WTC11 (cell line): ENCODE results near the gene KLHL26. TPM values are rescaled to one million over a fixed set of nuclear protein-coding genes. Genes with fewer than 3 reads are reported as not detected.
A peak's percentile ranks its signal among the peaks of the same experiment; 100 is the strongest.

Experiments used
- ATAC-seq: fragments of 200-7000 bp; cut with Tn5 transposase; 2 replicates; pipeline ENCODE4 v1.10.0; 2021; ENCODE audit warnings: mild to moderate bottlenecking, moderate library complexity
- CTCF ChIA-PET: fragments of 300-600 bp; sonication (Branson Sonifier 250); formaldehyde crosslinking; loops from one replicate; lab custom pipeline; 2021; ENCODE audit warnings: antibody characterized with exemption; lab: Charles Lee
- POLR2A ChIA-PET: fragments of 350-600 bp; sonication (Branson Sonifier 250); formaldehyde crosslinking; loops from one replicate; lab custom pipeline; 2021; ENCODE audit warnings: antibody characterized with exemption; lab: Charles Lee
- DNase-seq: peaks from one replicate; pipeline ENCODE4 v3.0.0; 2021; ENCODE audit warnings: low spot score
- H3K27ac Mint-ChIP-seq: 2 replicates; pipeline ENCODE4 v1.8.0; 2021; ENCODE audit warnings: mixed read lengths
- H3K27me3 Mint-ChIP-seq: 2 replicates; pipeline ENCODE4 v1.8.0; 2021; ENCODE audit warnings: low read depth, mild to moderate bottlenecking, moderate library complexity, mixed read lengths
- H3K36me3 Mint-ChIP-seq: 2 replicates; pipeline ENCODE4 v1.8.0; 2021; ENCODE audit warnings: mixed read lengths
- H3K4me1 Mint-ChIP-seq: 2 replicates; pipeline ENCODE4 v1.8.0; 2022; ENCODE audit warnings: mixed read lengths
- H3K4me3 Mint-ChIP-seq: 2 replicates; pipeline ENCODE4 v1.8.0; 2021; ENCODE audit warnings: mild to moderate bottlenecking, moderate library complexity, mixed read lengths
- H3K9me3 Mint-ChIP-seq: 2 replicates; pipeline ENCODE4 v1.8.0; 2021; ENCODE audit warnings: mixed read lengths
- ATF2 ChIP-seq: sonication (generic); formaldehyde crosslinking; IDR thresholded peaks from 2 replicates; pipeline ENCODE4 v1.8.1; 2022; ENCODE audit warnings: low read depth, missing genetic modification reagents, borderline replicate concordance
- GABPB1 ChIP-seq: sonication (generic); formaldehyde crosslinking; IDR thresholded peaks from 2 replicates; pipeline ENCODE4 v1.8.1; 2023; ENCODE audit warnings: mild to moderate bottlenecking, missing genetic modification reagents
- GTF2I ChIP-seq: fragments of 250-450 bp; sonication (Bioruptor Pico); conservative IDR thresholded peaks from 2 replicates; pipeline ENCODE4 v1.4.0; 2021; ENCODE audit warnings: mild to moderate bottlenecking
- IRF1 ChIP-seq: sonication (generic); formaldehyde crosslinking; IDR thresholded peaks from 2 replicates; pipeline ENCODE4 v1.8.0; 2023; ENCODE audit warnings: missing genetic modification reagents
- NFATC4 ChIP-seq: fragments of 250-450 bp; sonication (Bioruptor Pico); IDR thresholded peaks from 2 replicates; pipeline ENCODE4 v1.9.0; 2021; ENCODE audit warnings: mild to moderate bottlenecking
- NFE2L1 ChIP-seq: sonication (generic); formaldehyde crosslinking; IDR thresholded peaks from 2 replicates; pipeline ENCODE4 v1.8.1; 2023; ENCODE audit warnings: missing genetic modification reagents
- PRRX2 ChIP-seq: fragments of 250-450 bp; sonication (Bioruptor Pico); IDR thresholded peaks from 2 replicates; pipeline ENCODE4 v1.8.0; 2021; ENCODE audit warnings: mild to moderate bottlenecking
- RELA ChIP-seq: sonication (generic); formaldehyde crosslinking; IDR thresholded peaks from 2 replicates; pipeline ENCODE4 v1.8.1; 2022; ENCODE audit warnings: missing genetic modification reagents, mild to moderate bottlenecking, borderline replicate concordance
- SMAD3 ChIP-seq: sonication (generic); formaldehyde crosslinking; IDR thresholded peaks from 2 replicates; pipeline ENCODE4 v1.8.0; 2022; ENCODE audit warnings: missing genetic modification reagents, mild to moderate bottlenecking, borderline replicate concordance
- SP1 ChIP-seq: sonication (generic); formaldehyde crosslinking; conservative IDR thresholded peaks from 2 replicates; pipeline ENCODE4 v1.8.1; 2022; ENCODE audit warnings: missing genetic modification reagents
- ZNF423 ChIP-seq: fragments of 250-450 bp; sonication (Bioruptor Pico); IDR thresholded peaks from 2 replicates; pipeline ENCODE4 v2.1.2; 2022; ENCODE audit warnings: mild to moderate bottlenecking, moderate library complexity
- ZNF512 ChIP-seq: sonication (generic); formaldehyde crosslinking; IDR thresholded peaks from 2 replicates; pipeline ENCODE4 v1.8.1; 2022; ENCODE audit warnings: missing genetic modification reagents, borderline replicate concordance
- total RNA-seq: library from RNA; stranded (reverse); gene quantifications from 3 replicates; pipeline ENCODE4 v1.2.3, GENCODE V29; 2021

Gene KLHL26
- total RNA-seq, 1 experiment from 2014 or later: 13.1 TPM

- Mint-ChIP-seq H3K36me3 (0 out of 2 replicates have a peak, but pooled peaks cover 3% of the 10 kb centered on the region), H3K9me3 (no peaks in the 10 kb centered on the region), H3K27ac (no peak overlapping the region), H3K4me1 (peaks cover 48% of the 10 kb centered on the region), H3K27me3 (peaks cover 16% of the 10 kb centered on the region), H3K4me3 (peak overlapping the region; percentile 46)
- TF ChIP-seq SMAD3 (0 out of 2 replicates have a peak, but pooled peaks have one; percentile 47), RELA (CRISPR knock-in tag) (no peak), PRRX2 (CRISPR knock-in tag) (no peak), GTF2I (CRISPR knock-in tag) (no peak)
- ATAC-seq (no peak), DNase-seq (no peak)
- ChIA-PET POLR2A (no interaction called here), CTCF (interaction anchor here (0.6 to 4.2 kb wide), 4 partner anchors 45 to 156 kb away, joined by 3 to 13 read pairs (median 10); partner anchors contain the start of gene ELL)
Observed at GRCh38 chr19:18595475-18595874, 41.4 kb upstream of the KLHL26 start.

DNA sequence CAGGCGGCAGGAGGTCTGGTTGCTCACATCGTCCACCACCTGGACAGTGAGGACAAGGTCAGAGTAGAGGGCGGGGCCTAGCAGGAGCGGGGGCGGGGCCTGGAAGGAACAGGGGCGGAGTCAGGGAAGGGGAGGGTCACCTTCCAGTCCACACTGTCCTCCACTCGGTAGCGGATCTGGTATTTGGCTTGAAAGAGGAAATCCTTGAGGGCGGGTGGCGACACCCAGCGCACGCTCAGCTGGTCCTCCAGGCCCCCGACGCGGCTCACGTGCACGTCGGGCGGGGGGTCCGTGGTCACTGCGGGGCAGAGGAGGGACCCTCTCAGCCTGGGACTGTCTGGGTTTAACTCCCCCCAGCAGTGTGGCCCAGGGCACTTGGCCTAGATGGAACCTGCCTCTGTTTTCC, 40.1 kb upstream of the KLHL26 start:
- Mint-ChIP-seq H3K27me3 (peaks cover 29% of the 10 kb centered on the region), H3K4me1 (peaks cover 42% of the 10 kb centered on the region), H3K36me3 (no peaks in the 10 kb centered on the region), H3K27ac (0 out of 2 replicates have a peak overlapping the region, but pooled peaks have one; percentile 20), H3K9me3 (no peaks in the 10 kb centered on the region), H3K4me3 (peak overlapping the region; percentile 2; the same call in 1 of the 2 replicates)
- DNase-seq (peak; percentile 90), ATAC-seq (peak; percentile 59)
- CTCF ChIA-PET: interaction anchor here (2.0 to 4.2 kb wide), 2 partner anchors 76 to 78 kb away, joined by 5 to 13 read pairs; partner anchors contain the start of gene ELL
- 0 out of 2 replicates have a peak, but pooled peaks have one; percentile 7 for TF ChIP-seq ZNF423 (CRISPR knock-in tag)
- no peak for TF ChIP-seq NFATC4 (CRISPR knock-in tag)
- POLR2A ChIA-PET: no interaction called here

GRCh38 chr19:18597809-18598660, 38.8 kb upstream of the KLHL26 start:
- Mint-ChIP-seq H3K27me3 (peaks cover 41% of the 10 kb centered on the region), H3K4me3 (no peak overlapping the region), H3K9me3 (no peaks in the 10 kb centered on the region), H3K36me3 (no peaks in the 10 kb centered on the region), H3K27ac (no peak overlapping the region), H3K4me1 (peaks cover 45% of the 10 kb centered on the region)
- ChIA-PET CTCF (interaction anchor here (0.6 to 4.2 kb wide), 9 partner anchors 10 to 249 kb away, joined by 3 to 13 read pairs (median 4); partner anchors contain the start of genes ELL and REX1BD), POLR2A (interaction anchor here (0.6 kb wide), 2 partner anchors 127 to 134 kb away, joined by 3 to 5 read pairs; no protein-coding TSS in a partner anchor)
- DNase-seq: no peak
- no peak for ATAC-seq
- no peak for TF ChIP-seq GTF2I (CRISPR knock-in tag)
- no peak for TF ChIP-seq IRF1 (CRISPR knock-in tag)
- no peak for TF ChIP-seq NFATC4 (CRISPR knock-in tag)
- no peak for TF ChIP-seq GABPB1 (CRISPR knock-in tag)
- no peak for TF ChIP-seq NFE2L1 (CRISPR knock-in tag)
- no peak for TF ChIP-seq SP1 (CRISPR knock-in tag)
- TF ChIP-seq ZNF512 (CRISPR knock-in tag): no peak

GRCh38 chr19:18599485-18599884, 37.3 kb upstream of the KLHL26 start:
- no peak for DNase-seq
- Mint-ChIP-seq H3K36me3 (no peaks in the 10 kb centered on the region), H3K9me3 (no peaks in the 10 kb centered on the region), H3K27me3 (peaks cover 53% of the 10 kb centered on the region), H3K27ac (no peak overlapping the region)
- CTCF ChIA-PET: interaction anchor here (1.4 kb wide), 1 partner anchor 10 kb away, joined by 3 read pairs; no protein-coding TSS in a partner anchor
- TF ChIP-seq ATF2 (CRISPR knock-in tag): no peak
- TF ChIP-seq, all 79 proteins: peak for 0
- POLR2A ChIA-PET: no interaction called here
- Mint-ChIP-seq H3K4me1 (peaks cover 44% of the 10 kb centered on the region), H3K4me3 (no peak overlapping the region)
- ATAC-seq: no peak
